ENCODE measurements around the gene SPACA1.

Gene SPACA1

DNA sequence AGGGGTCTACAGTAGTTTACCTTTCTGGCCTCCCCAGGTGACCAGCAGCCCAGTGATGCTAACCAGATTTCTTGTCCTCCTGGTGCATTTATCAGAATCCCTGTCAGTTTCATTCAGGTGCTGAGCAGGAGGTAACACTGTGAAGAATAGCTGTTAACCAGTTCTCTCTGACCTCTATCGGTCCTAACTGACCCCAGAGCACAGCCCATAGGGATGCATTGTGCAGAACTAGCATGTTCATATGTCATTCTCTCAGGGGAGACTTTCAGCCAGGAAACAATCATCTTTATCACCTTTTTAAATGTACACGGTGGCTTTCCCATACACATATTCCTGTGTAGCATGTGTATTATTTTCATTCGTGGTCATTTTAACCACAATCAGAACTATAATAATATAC is 68.6 kb downstream of the SPACA1 start:
- no peak for DNase-seq (ENCODE audit: low read depth)
- H3K4me3 ChIP-seq (ENCODE audit: low read depth, low read length), result no peak overlapping the region
- TF ChIP-seq, protein P1, sequence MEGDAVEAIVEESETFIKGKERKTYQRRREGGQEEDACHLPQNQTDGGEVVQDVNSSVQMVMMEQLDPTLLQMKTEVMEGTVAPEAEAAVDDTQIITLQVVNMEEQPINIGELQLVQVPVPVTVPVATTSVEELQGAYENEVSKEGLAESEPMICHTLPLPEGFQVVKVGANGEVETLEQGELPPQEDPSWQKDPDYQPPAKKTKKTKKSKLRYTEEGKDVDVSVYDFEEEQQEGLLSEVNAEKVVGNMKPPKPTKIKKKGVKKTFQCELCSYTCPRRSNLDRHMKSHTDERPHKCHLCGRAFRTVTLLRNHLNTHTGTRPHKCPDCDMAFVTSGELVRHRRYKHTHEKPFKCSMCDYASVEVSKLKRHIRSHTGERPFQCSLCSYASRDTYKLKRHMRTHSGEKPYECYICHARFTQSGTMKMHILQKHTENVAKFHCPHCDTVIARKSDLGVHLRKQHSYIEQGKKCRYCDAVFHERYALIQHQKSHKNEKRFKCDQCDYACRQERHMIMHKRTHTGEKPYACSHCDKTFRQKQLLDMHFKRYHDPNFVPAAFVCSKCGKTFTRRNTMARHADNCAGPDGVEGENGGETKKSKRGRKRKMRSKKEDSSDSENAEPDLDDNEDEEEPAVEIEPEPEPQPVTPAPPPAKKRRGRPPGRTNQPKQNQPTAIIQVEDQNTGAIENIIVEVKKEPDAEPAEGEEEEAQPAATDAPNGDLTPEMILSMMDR (IDR thresholded peaks at IDR 0.05; ENCODE audit: control insufficient read depth, extremely low read depth, insufficient read depth), result no peak
